CD4-positive, CD25-positive, alpha-beta regulatory T cell (primary cell): ENCODE data around the gene RNF123. TPM values are rescaled to one million over a fixed set of nuclear protein-coding genes. Genes with fewer than 3 reads are reported as not detected.
A peak's percentile ranks its signal among the peaks of the same experiment; 100 is the strongest.

Source experiments
- ATAC-seq, 2 donors: fragments of 150-1000 bp; cut with Tn5 transposase; one replicate each; pipeline ENCODE4 v1.10.0; 2021; ENCODE audit warnings: low read depth in 2 of 2, moderate number of reproducible peaks in 2 of 2, moderate library complexity in 1 of 2
- DNase-seq, 3 donors: peaks; one replicate each; pipeline versions ENCODE4 v3.0.0 to v3.0.0-alpha.2; 2012 to 2022; ENCODE audit warnings: mixed read lengths in 1 of 3
- H3K27ac ChIP-seq: one replicate; pipeline ENCODE4 v1.7.0; 2013; ENCODE audit warnings: mild to moderate bottlenecking, low read length; ENCODE audit not compliant: insufficient read depth, poor library complexity, severe bottlenecking
- H3K27me3 ChIP-seq: one replicate; pipeline ENCODE4 v1.7.0; 2013; ENCODE audit warnings: low read length; ENCODE audit not compliant: control insufficient read depth, insufficient read depth
- H3K36me3 ChIP-seq: one replicate; pipeline ENCODE4 v1.7.0; 2013; ENCODE audit warnings: mild to moderate bottlenecking, low read length, moderate library complexity; ENCODE audit not compliant: control insufficient read depth, insufficient read depth
- H3K4me1 ChIP-seq: 2 replicates; pipeline ENCODE4 v1.7.0; 2013; ENCODE audit warnings: mild to moderate bottlenecking, low read length; ENCODE audit not compliant: insufficient read depth, control insufficient read depth, poor library complexity, severe bottlenecking
- H3K4me3 ChIP-seq: one replicate; pipeline ENCODE4 v1.7.0; 2013; ENCODE audit warnings: low read depth, mild to moderate bottlenecking, low read length, moderate library complexity
- H3K9me3 ChIP-seq, 2 experiments: 1 replicate in 1 of 2; 2 replicates in 1 of 2; pipeline ENCODE4 v1.7.0; 2013; ENCODE audit warnings: low read length in 2 of 2, mild to moderate bottlenecking in 1 of 2, moderate library complexity in 1 of 2; ENCODE audit not compliant: control insufficient read depth in 2 of 2
- H3K27ac Mint-ChIP-seq, 3 donors: one replicate each; pipeline ENCODE4 v1.8.0; 2020 to 2022; ENCODE audit warnings: mild to moderate bottlenecking in 3 of 3, mixed read lengths in 3 of 3, moderate library complexity in 2 of 3
- H3K27me3 Mint-ChIP-seq: one replicate; pipeline ENCODE4 v1.8.0; 2022; ENCODE audit warnings: mild to moderate bottlenecking, mixed read lengths
- H3K36me3 Mint-ChIP-seq: one replicate; pipeline ENCODE4 v1.8.0; 2020; ENCODE audit warnings: mixed read lengths
- H3K4me1 Mint-ChIP-seq, 4 donors: one replicate each; pipeline ENCODE4 v1.8.0; 2020 to 2022; ENCODE audit warnings: mixed read lengths in 4 of 4, mild to moderate bottlenecking in 1 of 4
- H3K4me3 Mint-ChIP-seq, 4 donors: one replicate each; pipeline ENCODE4 v1.8.0; 2020 to 2022; ENCODE audit warnings: mild to moderate bottlenecking in 4 of 4, mixed read lengths in 4 of 4, moderate library complexity in 3 of 4
- H3K9me3 Mint-ChIP-seq, 7 donors: one replicate each; pipeline ENCODE4 v1.8.0; 2020 to 2022; ENCODE audit warnings: mixed read lengths in 7 of 7, mild to moderate bottlenecking in 3 of 7, moderate library complexity in 2 of 7
- polyA plus RNA-seq, 4 donors: library from polyadenylated mRNA; unstranded; fragments of 300-500 nt; fragmentation: Illumina TruSeq; gene quantifications; one replicate each; pipeline ENCODE4 v1.2.3, GENCODE V29; 2021
- total RNA-seq: library from RNA; stranded (reverse); gene quantifications from one replicate; pipeline ENCODE4 v1.2.3, GENCODE V29; 2022

The RNF123 gene
- total RNA-seq (47.1 TPM), polyA plus RNA-seq (10 to 100 TPM in 3 of 4 donors, 1 to 10 TPM in 1; 9.8 to 16.6 (median 12.6) TPM)

DNA sequence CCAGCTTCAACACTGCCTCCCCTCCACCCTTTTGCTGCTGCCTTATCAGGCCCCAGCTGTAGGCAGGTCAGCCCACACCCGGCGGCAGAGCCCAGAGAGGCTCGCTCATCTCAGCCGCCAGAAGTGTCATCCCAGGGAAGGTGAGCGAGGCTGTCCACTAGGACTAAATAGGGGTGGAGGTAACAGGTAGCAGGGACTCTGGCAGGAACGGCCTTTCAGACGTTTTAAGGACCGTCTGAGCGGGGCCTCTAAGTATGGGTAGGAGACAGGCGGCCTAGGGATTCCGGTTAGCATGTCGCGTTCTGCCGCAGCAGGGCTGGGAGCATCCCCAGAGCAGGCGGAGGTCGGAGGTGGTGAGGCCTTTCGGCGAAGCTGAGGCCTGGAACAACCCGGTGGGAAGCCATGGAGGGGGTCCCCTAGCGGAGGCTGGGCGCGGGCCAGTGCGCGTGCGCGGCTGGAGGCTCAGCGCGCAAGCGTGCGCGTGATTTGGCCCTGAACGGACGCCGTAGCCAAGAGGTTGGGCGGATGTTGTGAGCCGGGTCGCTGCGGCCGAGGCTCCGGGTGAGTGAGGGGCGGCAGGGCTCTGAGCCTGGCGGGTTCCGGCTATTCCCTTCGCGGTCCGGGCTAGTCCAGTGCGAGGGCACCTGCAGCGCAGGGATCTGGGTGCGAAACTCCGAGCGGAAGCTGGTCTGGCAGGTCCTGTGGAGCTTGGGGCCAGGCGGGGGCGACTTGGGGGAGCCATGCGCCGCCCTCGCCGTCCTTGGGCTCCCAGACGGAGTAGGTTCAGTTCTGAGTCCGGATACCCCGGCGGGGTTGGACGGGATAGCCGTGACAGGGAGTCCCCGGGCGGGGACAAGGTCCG lies at the start of gene RNF123, which contains the start of gene MST1:
RNF123 (plus strand) TSS at position 512 of the 862 bp plus-strand sequence. CDS start 1,609 bp downstream, outside the sequence.
MST1 (minus strand) TSS at position 429 of the 862 bp plus-strand sequence. CDS start 783 bp downstream, outside the sequence.
- Mint-ChIP-seq H3K27ac (peak within 1 kb of the TSS; percentile 90 to 95 (median 94)), H3K9me3 (peaks cover 0 to 3% (median 0%) of the 10 kb centered on the region in 7 donors), H3K27me3 (peaks cover 16% of the 10 kb centered on the region), H3K4me3 (peak within 1 kb of the TSS; percentile 96 to 98 (median 98)), H3K4me1 (peaks cover 10 to 52% (median 32%) of the 10 kb centered on the region in 4 donors), H3K36me3 (no peaks in the 10 kb centered on the region)
- H3K4me3 ChIP-seq = peak within 1 kb of the TSS; percentile 77
- H3K36me3 ChIP-seq = no peaks in the 10 kb centered on the region
- DNase-seq = peak; percentile 87 to 94 (median 93)
- ATAC-seq = peak; percentile 76 to 82
- H3K27ac ChIP-seq = peak within 1 kb of the TSS; percentile 74
- H3K9me3 ChIP-seq = no peaks in the 10 kb centered on the region
- H3K4me1 ChIP-seq = peaks cover 36% of the 10 kb centered on the region
- H3K27me3 ChIP-seq = no peaks in the 10 kb centered on the region

DNA sequence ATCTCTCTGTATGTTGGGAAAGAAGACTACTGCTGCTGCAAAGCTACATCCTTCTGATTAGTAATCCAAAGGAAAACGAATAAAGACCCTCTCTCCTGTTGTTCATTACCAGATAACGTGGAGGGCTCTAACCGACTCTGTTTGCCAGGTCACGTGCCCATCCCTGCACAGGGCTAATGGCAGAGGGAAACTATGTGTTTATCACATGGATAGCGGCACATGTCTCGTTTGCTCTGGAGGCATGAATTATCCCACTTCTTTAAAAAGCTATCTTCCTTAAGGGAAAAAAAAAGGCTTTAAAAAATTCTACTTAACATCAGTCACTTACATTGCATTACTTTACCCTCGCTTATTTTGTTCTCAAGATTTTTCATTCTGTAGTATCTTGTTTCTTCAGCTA lies 48.1 kb upstream of the RNF123 start:
- Histone ChIP-seq H3K27me3 (no peaks in the 10 kb centered on the region), H3K9me3 (no peaks in the 10 kb centered on the region), H3K36me3 (no peaks in the 10 kb centered on the region), H3K4me1 (no peaks in the 10 kb centered on the region), H3K4me3 (no peak overlapping the region), H3K27ac (no peak overlapping the region)
- no peak for ATAC-seq
- Mint-ChIP-seq H3K4me1 (peaks cover 0 to 2% (median 0%) of the 10 kb centered on the region in 4 donors), H3K9me3 (no peaks in the 10 kb centered on the region), H3K36me3 (no peaks in the 10 kb centered on the region), H3K4me3 (no peak overlapping the region), H3K27me3 (peaks cover 4% of the 10 kb centered on the region), H3K27ac (no peak overlapping the region)
- DNase-seq = no peak

DNA sequence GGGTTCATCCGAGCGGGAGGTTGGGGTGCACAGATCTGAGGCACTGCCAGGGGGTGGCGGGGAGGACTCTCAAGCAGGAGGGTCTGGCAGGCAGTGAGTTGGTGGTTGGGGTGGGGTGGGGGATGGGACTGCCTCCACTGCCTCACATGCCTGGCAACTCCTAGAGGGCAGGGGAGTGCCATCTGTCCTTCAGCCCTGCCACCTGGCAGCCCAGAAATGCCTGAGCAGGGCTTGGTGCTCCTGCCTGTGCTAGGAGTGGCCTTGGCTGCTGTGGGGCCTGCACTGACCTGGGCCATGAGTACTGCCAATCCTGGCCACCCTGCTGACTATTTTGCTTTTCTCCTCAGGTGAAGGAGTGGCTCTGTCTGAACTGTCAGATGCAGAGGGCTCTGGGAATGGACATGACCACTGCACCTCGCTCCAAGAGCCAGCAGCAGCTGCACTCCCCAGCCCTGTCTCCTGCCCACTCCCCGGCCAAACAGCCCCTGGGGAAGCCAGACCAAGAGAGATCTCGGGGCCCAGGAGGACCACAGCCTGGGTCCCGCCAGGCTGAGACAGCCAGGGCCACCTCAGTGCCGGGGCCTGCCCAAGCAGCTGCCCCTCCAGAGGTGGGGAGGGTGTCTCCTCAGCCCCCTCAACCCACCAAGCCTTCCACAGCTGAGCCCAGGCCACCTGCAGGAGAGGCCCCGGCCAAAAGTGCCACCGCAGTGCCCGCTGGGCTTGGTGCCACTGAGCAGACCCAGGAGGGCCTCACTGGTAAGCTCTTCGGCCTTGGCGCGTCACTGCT lies 47.2 kb upstream of the RNF123 start:
- DNase-seq (no peak), ATAC-seq (no peak)
- H3K36me3 ChIP-seq = no peaks in the 10 kb centered on the region
- Mint-ChIP-seq H3K27me3 (peaks cover 5% of the 10 kb centered on the region), H3K9me3 (no peaks in the 10 kb centered on the region), H3K27ac (no peak overlapping the region), H3K4me1 (no peaks in the 10 kb centered on the region), H3K36me3 (no peaks in the 10 kb centered on the region), H3K4me3 (no peak overlapping the region)
- no peak overlapping the region for H3K4me3 ChIP-seq
- H3K27me3 ChIP-seq = no peaks in the 10 kb centered on the region
- no peaks in the 10 kb centered on the region for H3K9me3 ChIP-seq
- no peak overlapping the region for H3K27ac ChIP-seq
- no peaks in the 10 kb centered on the region for H3K4me1 ChIP-seq

DNA sequence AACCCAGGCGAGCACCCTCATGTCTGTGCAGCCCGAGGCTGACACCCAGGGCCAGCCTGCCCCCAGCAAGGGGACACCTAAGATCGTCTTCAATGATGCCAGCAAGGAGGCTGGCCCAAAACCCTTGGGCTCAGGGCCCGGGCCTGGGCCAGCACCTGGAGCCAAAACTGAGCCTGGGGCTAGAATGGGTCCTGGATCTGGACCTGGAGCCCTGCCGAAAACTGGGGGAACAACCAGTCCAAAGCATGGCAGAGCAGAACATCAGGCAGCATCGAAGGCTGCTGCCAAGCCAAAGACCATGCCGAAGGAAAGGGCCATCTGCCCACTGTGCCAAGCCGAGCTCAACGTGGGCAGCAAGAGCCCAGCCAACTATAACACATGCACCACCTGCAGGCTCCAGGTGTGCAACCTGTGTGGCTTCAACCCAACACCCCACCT lies 46.6 kb upstream of the RNF123 start:
- Histone ChIP-seq H3K27me3 (no peaks in the 10 kb centered on the region), H3K27ac (no peak overlapping the region), H3K36me3 (no peaks in the 10 kb centered on the region), H3K4me3 (no peak overlapping the region), H3K9me3 (no peaks in the 10 kb centered on the region), H3K4me1 (no peaks in the 10 kb centered on the region)
- Mint-ChIP-seq H3K4me1 (no peaks in the 10 kb centered on the region), H3K36me3 (no peaks in the 10 kb centered on the region), H3K9me3 (peaks cover 0 to 2% (median 0%) of the 10 kb centered on the region in 7 donors), H3K4me3 (no peak overlapping the region), H3K27ac (no peak overlapping the region), H3K27me3 (peaks cover 5% of the 10 kb centered on the region)
- ATAC-seq = no peak
- DNase-seq = no peak

DNA sequence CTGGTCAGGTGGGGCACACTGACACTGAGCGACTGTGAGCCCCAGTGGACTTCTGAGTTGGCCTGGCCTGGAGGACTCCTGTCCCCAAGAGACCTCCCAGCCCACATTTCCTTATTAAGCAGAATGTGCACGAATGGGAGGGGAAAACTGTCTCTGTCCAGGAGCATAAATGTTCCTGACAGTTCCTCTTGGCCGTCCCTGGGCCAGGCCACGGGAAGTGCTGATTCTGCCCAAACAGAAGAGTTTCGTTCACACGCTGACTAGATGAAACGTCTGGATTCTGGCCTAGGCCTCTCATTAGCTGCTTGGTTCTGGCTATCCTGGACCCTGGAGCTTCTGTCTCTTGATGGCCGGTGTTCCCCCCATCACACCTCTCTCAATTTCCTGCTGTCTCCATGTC lies 44.7 kb upstream of the RNF123 start:
- Histone ChIP-seq H3K9me3 (no peaks in the 10 kb centered on the region), H3K4me1 (no peaks in the 10 kb centered on the region), H3K36me3 (no peaks in the 10 kb centered on the region), H3K27me3 (no peaks in the 10 kb centered on the region), H3K27ac (no peak overlapping the region), H3K4me3 (no peak overlapping the region)
- Mint-ChIP-seq H3K27ac (no peak overlapping the region), H3K27me3 (peaks cover 5% of the 10 kb centered on the region), H3K36me3 (no peaks in the 10 kb centered on the region), H3K4me1 (no peaks in the 10 kb centered on the region), H3K4me3 (no peak overlapping the region), H3K9me3 (peaks cover 0 to 2% (median 0%) of the 10 kb centered on the region in 7 donors)
- ATAC-seq (no peak), DNase-seq (no peak)

DNA sequence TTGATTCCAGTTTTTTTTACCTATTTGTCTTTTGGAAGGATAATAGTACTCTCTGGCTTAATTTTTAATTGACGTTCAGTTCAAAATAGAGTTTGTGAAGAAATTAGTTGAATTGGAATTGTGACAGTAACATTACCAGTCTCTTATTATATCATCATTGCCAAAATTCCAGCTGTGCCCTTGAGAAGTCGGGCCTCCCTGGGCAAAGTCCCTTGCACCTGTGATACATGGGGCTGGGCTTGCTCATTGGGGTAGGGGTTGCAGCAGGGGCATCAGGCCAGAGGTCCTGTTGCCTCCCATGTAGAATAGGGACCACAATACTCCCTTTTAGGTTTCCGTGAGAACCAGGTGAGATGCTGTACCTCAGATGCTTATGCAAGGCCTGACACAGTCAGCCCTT lies 43.1 kb upstream of the RNF123 start:
- Mint-ChIP-seq H3K4me1 (no peaks in the 10 kb centered on the region), H3K27ac (no peak overlapping the region), H3K27me3 (peaks cover 5% of the 10 kb centered on the region), H3K4me3 (no peak overlapping the region), H3K36me3 (no peaks in the 10 kb centered on the region), H3K9me3 (peaks cover 0 to 2% (median 0%) of the 10 kb centered on the region in 7 donors)
- H3K9me3 ChIP-seq = no peaks in the 10 kb centered on the region
- no peaks in the 10 kb centered on the region for H3K36me3 ChIP-seq
- no peaks in the 10 kb centered on the region for H3K4me1 ChIP-seq
- H3K27me3 ChIP-seq = no peaks in the 10 kb centered on the region
- H3K4me3 ChIP-seq = no peak overlapping the region
- ATAC-seq (no peak), DNase-seq (no peak)
- no peak overlapping the region for H3K27ac ChIP-seq

DNA sequence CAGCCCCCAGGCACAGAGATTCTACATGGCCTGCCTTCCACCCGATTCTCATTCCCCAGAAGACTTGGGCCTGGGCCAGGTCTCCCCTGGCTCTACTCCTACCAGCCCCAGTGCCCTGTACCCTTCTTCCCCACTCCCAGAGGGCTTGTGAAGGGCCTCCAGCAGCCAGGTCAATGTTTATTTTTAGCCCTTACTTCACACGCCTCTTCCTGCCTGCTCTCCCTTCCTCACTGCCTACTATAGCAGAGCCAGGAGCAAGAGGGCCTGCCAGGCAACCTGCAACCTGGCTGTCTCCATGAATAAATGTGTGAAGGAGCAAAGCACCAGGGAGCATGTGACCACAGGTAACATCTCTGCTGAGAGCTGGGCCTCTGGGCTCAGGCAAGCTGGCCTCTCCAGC lies 41.6 kb upstream of the RNF123 start:
- Histone ChIP-seq H3K9me3 (no peaks in the 10 kb centered on the region), H3K27ac (no peak overlapping the region), H3K4me1 (no peaks in the 10 kb centered on the region), H3K36me3 (no peaks in the 10 kb centered on the region), H3K27me3 (no peaks in the 10 kb centered on the region), H3K4me3 (no peak overlapping the region)
- peaks cover 0 to 2% (median 0%) of the 10 kb centered on the region in 7 donors for H3K9me3 Mint-ChIP-seq
- H3K27me3 Mint-ChIP-seq = peaks cover 5% of the 10 kb centered on the region
- H3K4me3 Mint-ChIP-seq = no peak overlapping the region
- ATAC-seq (no peak), DNase-seq (no peak)
- H3K36me3 Mint-ChIP-seq = no peaks in the 10 kb centered on the region
- no peaks in the 10 kb centered on the region for H3K4me1 Mint-ChIP-seq
- H3K27ac Mint-ChIP-seq = no peak overlapping the region
